Upper lobe of left lung (tissue), 6 donors: ENCODE data around the gene FHIT. TPM values are rescaled to one million over a fixed set of nuclear protein-coding genes. Genes with fewer than 3 reads are reported as not detected.
"Not testable (repeated sequence)": the region's sequence is repeated elsewhere in the genome, so short reads cannot be mapped to it uniquely, and the experiment has no call there.

Experiments
- ATAC-seq, 2 donors: fragments of 200-7000 bp; cut with Tn5 transposase; one replicate each; pipeline ENCODE4 v1.9.1; 2022; ENCODE audit warnings: mild to moderate bottlenecking in 2 of 2, moderate library complexity in 2 of 2; ENCODE audit not compliant: low FRiP score in 2 of 2
- DNase-seq, 2 donors: peaks; one replicate each; pipeline ENCODE4 v3.0.0-alpha.2; 2019 to 2020
- H3K27ac ChIP-seq, 4 donors: fragments of 200-600 bp; sonication (generic); one replicate each; pipeline ENCODE4 v1.5.1; 2016 to 2019
- H3K27me3 ChIP-seq, 4 donors: fragments of 200-600 bp; sonication (generic); one replicate each; pipeline ENCODE4 v1.5.1; 2017 to 2019
- H3K36me3 ChIP-seq, 4 donors: fragments of 200-600 bp; sonication (generic); one replicate each; pipeline ENCODE4 v1.5.1; 2016 to 2019
- H3K4me1 ChIP-seq, 4 donors: fragments of 200-600 bp; sonication (generic); one replicate each; pipeline ENCODE4 v1.5.1; 2018 to 2019
- H3K4me3 ChIP-seq, 4 donors: fragments of 200-600 bp; sonication (generic); one replicate each; pipeline ENCODE4 v1.5.1; 2017 to 2019; ENCODE audit warnings: mild to moderate bottlenecking in 2 of 4, moderate library complexity in 1 of 4
- H3K9me3 ChIP-seq, 4 donors: fragments of 200-600 bp; sonication (generic); one replicate each; pipeline ENCODE4 v1.5.1; 2018 to 2019
- CTCF ChIP-seq, 6 experiments: fragments of 450-650 bp in 4 of 6; fragments of 200-600 bp in 2 of 6; sonication (generic) in 2 of 6; IDR thresholded peaks; one replicate each; pipeline ENCODE4 v1.5.1; 2016 to 2019; ENCODE audit warnings: antibody characterized with exemption in 6 of 6
- EP300 ChIP-seq, 4 donors: sonication (generic); formaldehyde crosslinking; IDR thresholded peaks; one replicate each; pipeline ENCODE4 v1.5.1; 2017; ENCODE audit warnings: antibody characterized with exemption in 4 of 4, control low read depth in 2 of 4
- POLR2A ChIP-seq, 4 donors: fragments of 450-650 bp; IDR thresholded peaks; one replicate each; pipeline ENCODE4 v1.5.1; 2016 to 2017; ENCODE audit warnings: antibody characterized with exemption in 4 of 4, mild to moderate bottlenecking in 2 of 4
- POLR2AphosphoS5 ChIP-seq, 2 donors: sonication (generic); formaldehyde crosslinking; IDR thresholded peaks; one replicate each; pipeline ENCODE4 v1.5.1; 2017; ENCODE audit warnings: antibody characterized with exemption in 2 of 2
- WGBS, 2 donors: methylation state at CpG; one replicate each; pipeline ENCODE4 v1.1.5; 2017 to 2018; 5-methylcytosine and 5-hydroxymethylcytosine counted together
- total RNA-seq, 6 donors: library from RNA; depleted of rRNA in 4 of 6; stranded (reverse); fragments of >200 nt in 4 of 6; gene quantifications; one replicate each; pipeline versions ENCODE4 v1.1.0 to v1.2.1, GENCODE V29; 2016 to 2021
- donor health status: DM: no; HTN: no; CAD: no; lungs with moderate emphysema.
- donor health status: DM: no; HTN: yes; CAD: no; lungs with severe emphysema.

The FHIT gene
- total RNA-seq, 6 donors from 2014 or later: 6.8 to 56.6 (median 11.1) TPM

GRCh38 chr3:61052851-61053250, 198.4 kb downstream of the FHIT start:
- no peak for DNase-seq
- H3K27me3 ChIP-seq: no peaks in the 10 kb centered on the region
- no peaks in the 10 kb centered on the region for H3K36me3 ChIP-seq
- H3K27ac ChIP-seq: no peak overlapping the region
- no peaks in the 10 kb centered on the region for H3K4me1 ChIP-seq
- TF ChIP-seq POLR2A (IDR thresholded peaks at IDR 0.05): no peak
- TF ChIP-seq EP300 (IDR thresholded peaks at IDR 0.05): no peak
- TF ChIP-seq CTCF (IDR thresholded peaks at IDR 0.05): no peak
- TF ChIP-seq POLR2AphosphoS5 (IDR thresholded peaks at IDR 0.05): no peak
- no peak for ATAC-seq
- 88 to 91% methylated on average over 1 of the region's 1 CpG for WGBS, 2 donors
- no peak overlapping the region for H3K4me3 ChIP-seq
- no peaks in the 10 kb centered on the region for H3K9me3 ChIP-seq

GRCh38 chr3:61051666-61052065, 199.6 kb downstream of the FHIT start:
- WGBS, 2 donors: 81 to 83% methylated on average over 1 of the region's 1 CpG
- Histone ChIP-seq H3K36me3 (no peaks in the 10 kb centered on the region), H3K27ac (no peak overlapping the region), H3K4me1 (no peaks in the 10 kb centered on the region), H3K27me3 (no peaks in the 10 kb centered on the region), H3K4me3 (no peak overlapping the region), H3K9me3 (peaks cover 0 to under 1% (median 0%) of the 10 kb centered on the region in 4 donors)
- ATAC-seq: no peak
- TF ChIP-seq POLR2A (IDR thresholded peaks at IDR 0.05) (no peak), CTCF (IDR thresholded peaks at IDR 0.05) (no peak), POLR2AphosphoS5 (IDR thresholded peaks at IDR 0.05) (no peak), EP300 (IDR thresholded peaks at IDR 0.05) (no peak)
- DNase-seq: no peak

GRCh38 chr3:61045169-61045568, 206.1 kb downstream of the FHIT start:
- peaks cover 0 to 11% (median 2%) of the 10 kb centered on the region in 4 donors for H3K9me3 ChIP-seq
- 84 to 95% methylated on average over 1 of the region's 1 CpG for WGBS, 2 donors
- DNase-seq, H3K27me3 ChIP-seq, H3K27ac ChIP-seq, H3K36me3 ChIP-seq, ATAC-seq, H3K4me1 ChIP-seq, H3K4me3 ChIP-seq: not testable (repeated sequence)

- H3K4me1 ChIP-seq: no peaks in the 10 kb centered on the region
- DNase-seq (peak in 1 of 2 donors; percentile 29), ATAC-seq (no peak)
- H3K27me3 ChIP-seq: no peaks in the 10 kb centered on the region
- no peak overlapping the region for H3K27ac ChIP-seq
- no peak for TF ChIP-seq EP300 (IDR thresholded peaks at IDR 0.05)
- TF ChIP-seq CTCF (IDR thresholded peaks at IDR 0.05): no peak
- no peak for TF ChIP-seq POLR2AphosphoS5 (IDR thresholded peaks at IDR 0.05)
- TF ChIP-seq POLR2A (IDR thresholded peaks at IDR 0.05): no peak
- H3K36me3 ChIP-seq: no peaks in the 10 kb centered on the region
- 86 to 97% methylated on average over 5 to 10 of the region's 10 CpGs for WGBS, 2 donors
- H3K9me3 ChIP-seq: peaks cover 0 to 11% (median 2%) of the 10 kb centered on the region in 4 donors
- H3K4me3 ChIP-seq: no peak overlapping the region
Observed at GRCh38 chr3:61043156-61043555, 208.1 kb downstream of the FHIT start.

- peaks cover 0 to 6% (median 2%) of the 10 kb centered on the region in 4 donors for H3K9me3 ChIP-seq
- WGBS, 2 donors: 88 to 100% methylated on average over 2 of the region's 2 CpGs
- H3K4me1 ChIP-seq: no peaks in the 10 kb centered on the region
- no peak overlapping the region for H3K27ac ChIP-seq
- H3K4me3 ChIP-seq: no peak overlapping the region
- TF ChIP-seq CTCF (IDR thresholded peaks at IDR 0.05) (no peak), EP300 (IDR thresholded peaks at IDR 0.05) (no peak), POLR2AphosphoS5 (IDR thresholded peaks at IDR 0.05) (no peak), POLR2A (IDR thresholded peaks at IDR 0.05) (no peak)
- no peaks in the 10 kb centered on the region for H3K36me3 ChIP-seq
- no peaks in the 10 kb centered on the region for H3K27me3 ChIP-seq
- DNase-seq: no peak
- no peak for ATAC-seq
Observed at GRCh38 chr3:61040618-61041017, 210.6 kb downstream of the FHIT start.
